Activated naive CD4-positive, alpha-beta T cell treated with anti-CD3 and anti-CD28 coated beads, Interleukin-2, amount 50 U/mL, for 24 hours (primary cell): ENCODE measurements around the gene KRT17.
"Not testable (repeated sequence)": the region's sequence is repeated elsewhere in the genome, so short reads cannot be mapped to it uniquely, and the experiment has no call there.

Source experiments
- H3K27ac Mint-ChIP-seq: one replicate; pipeline ENCODE4 v1.8.0; 2021; ENCODE audit warnings: mild to moderate bottlenecking, mixed read lengths
- H3K27me3 Mint-ChIP-seq: one replicate; pipeline ENCODE4 v1.8.0; 2021; ENCODE audit warnings: mixed read lengths
- H3K36me3 Mint-ChIP-seq: one replicate; pipeline ENCODE4 v1.8.0; 2021; ENCODE audit warnings: mixed read lengths
- H3K4me1 Mint-ChIP-seq: one replicate; pipeline ENCODE4 v1.8.0; 2021; ENCODE audit warnings: mixed read lengths
- H3K4me3 Mint-ChIP-seq: one replicate; pipeline ENCODE4 v1.8.0; 2021; ENCODE audit warnings: mild to moderate bottlenecking, mixed read lengths
- H3K9me3 Mint-ChIP-seq: one replicate; pipeline ENCODE4 v1.8.0; 2021; ENCODE audit warnings: mixed read lengths

The KRT17 gene

GRCh38 chr17:41602524-41602923 lies 21.9 kb downstream of the KRT17 start:
- Mint-ChIP-seq H3K9me3 (peaks cover 13% of the 10 kb centered on the region), H3K27me3 (peaks cover 18% of the 10 kb centered on the region)

DNA sequence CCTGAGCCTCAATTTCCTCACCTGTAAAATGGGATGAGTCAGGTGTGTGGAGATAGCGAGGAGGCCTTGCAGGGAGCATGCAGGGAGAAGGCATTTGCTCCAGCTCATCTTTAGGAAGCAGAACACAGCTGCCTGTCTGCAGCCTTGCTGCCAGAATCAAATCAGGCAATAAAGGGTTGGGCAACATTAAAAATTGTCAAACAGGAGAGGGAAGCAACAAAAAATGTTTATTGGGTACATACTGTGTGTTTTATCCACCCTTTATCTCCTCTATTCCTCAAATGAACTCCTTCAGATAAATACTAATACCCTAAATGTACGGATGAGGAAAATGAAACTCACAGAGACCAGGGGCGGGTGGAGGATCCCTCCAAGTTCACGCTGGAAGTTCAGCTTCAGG lies 24.1 kb downstream of the KRT17 start:
- H3K4me3 Mint-ChIP-seq: no peak overlapping the region
- H3K36me3 Mint-ChIP-seq: no peaks in the 10 kb centered on the region
- H3K9me3 Mint-ChIP-seq: no peaks in the 10 kb centered on the region
- H3K27me3 Mint-ChIP-seq: peaks cover 5% of the 10 kb centered on the region
- no peaks in the 10 kb centered on the region for H3K4me1 Mint-ChIP-seq
- no peak overlapping the region for H3K27ac Mint-ChIP-seq

More at GRCh38 chr17:41602524-41602923, 21.9 kb downstream of the KRT17 start:
- peaks cover 8% of the 10 kb centered on the region for H3K36me3 Mint-ChIP-seq
- H3K27ac Mint-ChIP-seq: no peak overlapping the region
- H3K4me1 Mint-ChIP-seq: no peaks in the 10 kb centered on the region
- no peak overlapping the region for H3K4me3 Mint-ChIP-seq

- no peaks in the 10 kb centered on the region for H3K4me1 Mint-ChIP-seq
- no peaks in the 10 kb centered on the region for H3K9me3 Mint-ChIP-seq
- H3K36me3 Mint-ChIP-seq: no peaks in the 10 kb centered on the region
- H3K27ac Mint-ChIP-seq: no peak overlapping the region
- H3K4me3 Mint-ChIP-seq: no peak overlapping the region
- peaks cover 3% of the 10 kb centered on the region for H3K27me3 Mint-ChIP-seq
Measured at GRCh38 chr17:41599680-41600079, 24.7 kb downstream of the KRT17 start.

DNA sequence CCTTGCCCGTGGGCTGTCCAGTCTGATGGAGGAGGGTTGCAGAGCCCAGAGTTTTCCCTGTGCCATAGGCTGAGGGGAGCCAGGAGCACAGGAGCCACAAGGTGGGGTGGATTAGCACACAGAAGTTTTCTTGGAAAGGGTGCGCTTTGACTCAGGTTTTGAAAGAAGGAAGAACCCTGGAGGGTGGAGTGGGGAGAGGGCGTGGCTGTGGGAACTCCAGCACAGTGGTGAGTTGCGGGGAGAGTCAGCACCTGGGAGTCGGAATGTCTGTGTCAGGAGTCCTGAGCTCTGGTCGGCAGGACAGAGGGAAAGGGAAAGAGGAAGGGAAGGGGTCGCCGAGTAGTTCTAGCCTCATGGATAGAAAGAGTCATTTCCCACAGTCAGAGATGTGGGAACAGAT lies 28.8 kb downstream of the KRT17 start:
- H3K9me3 Mint-ChIP-seq: no peaks in the 10 kb centered on the region
- peaks cover 2% of the 10 kb centered on the region for H3K27me3 Mint-ChIP-seq
- no peak overlapping the region for H3K4me3 Mint-ChIP-seq
- no peak overlapping the region for H3K27ac Mint-ChIP-seq
- H3K4me1 Mint-ChIP-seq: no peaks in the 10 kb centered on the region
- no peaks in the 10 kb centered on the region for H3K36me3 Mint-ChIP-seq

DNA sequence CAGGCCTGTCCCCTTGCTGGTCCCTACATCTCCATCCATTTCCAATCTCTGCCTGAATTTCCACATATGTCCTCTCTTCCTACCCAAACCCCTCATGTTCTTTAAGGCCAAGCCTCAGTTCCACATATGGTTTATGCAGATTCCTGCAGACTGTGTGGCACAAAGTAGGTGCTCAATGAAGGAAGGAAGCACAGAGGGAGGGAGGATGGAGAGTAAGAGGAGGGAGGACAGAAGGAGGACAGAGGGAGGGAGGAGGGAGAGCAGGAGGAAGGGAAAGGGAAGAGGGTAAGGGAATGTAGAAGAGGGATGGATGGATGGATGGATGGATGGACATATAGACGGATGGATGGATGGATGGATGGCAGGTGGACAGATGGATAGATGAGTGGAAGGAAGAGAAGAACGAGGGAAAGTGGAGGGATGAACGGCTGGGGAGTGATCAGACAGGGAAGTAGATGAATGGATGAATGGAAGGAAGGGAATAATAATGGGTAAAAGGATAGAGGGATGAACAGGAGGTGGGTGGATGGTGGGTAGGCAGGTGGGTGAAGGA lies 29.9 kb downstream of the KRT17 start:
- H3K36me3 Mint-ChIP-seq: no peaks in the 10 kb centered on the region
- H3K9me3 Mint-ChIP-seq: no peaks in the 10 kb centered on the region
- no peak overlapping the region for H3K4me3 Mint-ChIP-seq

GRCh38 chr17:41593306-41593981 lies 30.9 kb downstream of the KRT17 start:
- Mint-ChIP-seq H3K4me3 (no peak overlapping the region), H3K9me3 (no peaks in the 10 kb centered on the region), H3K36me3 (no peaks in the 10 kb centered on the region), H3K27ac (no peak overlapping the region), H3K27me3 (peaks cover 3% of the 10 kb centered on the region), H3K4me1 (no peaks in the 10 kb centered on the region)

More for the DNA sequence above, 29.9 kb downstream of the KRT17 start:
- H3K27me3 Mint-ChIP-seq: peaks cover 3% of the 10 kb centered on the region
- no peaks in the 10 kb centered on the region for H3K4me1 Mint-ChIP-seq
- H3K27ac Mint-ChIP-seq: no peak overlapping the region

DNA sequence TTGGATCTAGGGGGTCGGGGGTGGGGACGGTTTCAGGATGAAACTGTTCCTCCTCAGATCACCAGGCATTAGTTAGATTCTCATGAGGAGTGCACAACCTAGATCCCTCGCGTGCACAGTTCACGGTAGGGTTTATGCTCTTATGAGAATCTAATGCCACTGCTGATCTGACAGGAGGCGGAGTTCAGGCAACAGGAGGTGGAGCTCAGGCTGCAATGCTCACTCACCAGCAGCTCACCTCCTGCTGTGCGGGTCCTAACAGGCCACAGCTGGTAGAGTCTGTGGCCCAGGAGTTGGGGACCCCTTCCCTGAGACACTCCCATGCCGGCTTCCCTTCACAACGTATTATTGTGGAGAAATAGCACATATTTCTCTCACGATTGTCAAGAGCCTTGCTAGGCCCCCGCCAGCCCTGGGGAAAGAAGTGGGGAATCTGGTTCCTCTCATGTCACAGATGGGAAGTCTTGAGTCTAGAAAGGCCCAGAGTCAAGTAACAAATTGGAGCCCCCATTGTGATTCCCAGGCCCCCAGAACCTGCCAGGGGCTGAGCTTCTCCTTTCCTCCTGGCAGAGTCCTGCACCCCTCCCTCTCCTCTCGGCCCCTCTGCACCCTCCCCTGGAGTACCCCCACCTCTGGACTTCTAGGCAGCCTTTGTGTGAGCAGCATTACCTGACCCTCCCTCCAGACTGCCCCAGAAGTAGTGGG lies 31.6 kb downstream of the KRT17 start:
- Mint-ChIP-seq H3K27ac (no peak overlapping the region), H3K9me3 (no peaks in the 10 kb centered on the region), H3K36me3 (no peaks in the 10 kb centered on the region), H3K4me3 (no peak overlapping the region), H3K4me1 (no peaks in the 10 kb centered on the region), H3K27me3 (peaks cover 3% of the 10 kb centered on the region)

DNA sequence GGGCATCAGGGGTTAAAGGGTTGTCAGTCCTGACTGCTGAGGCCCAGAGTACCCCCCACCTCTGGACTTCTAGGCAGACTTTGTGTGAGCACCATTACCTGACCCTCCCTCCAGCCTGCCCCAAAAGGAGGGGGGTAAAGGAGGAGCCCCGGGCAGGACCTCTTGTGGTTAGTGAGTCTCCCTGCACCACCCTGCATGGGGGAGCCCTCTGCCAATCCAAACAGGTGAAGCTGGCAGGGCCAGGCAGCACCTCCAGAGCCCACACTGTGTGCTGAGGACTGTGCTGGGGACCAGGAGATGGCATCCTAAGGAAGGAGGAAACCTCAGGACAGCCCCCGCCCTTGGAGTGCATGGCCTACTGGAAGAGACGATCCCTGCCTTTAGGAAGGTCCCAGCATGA lies 35.1 kb downstream of the KRT17 start:
- Mint-ChIP-seq H3K27me3 (peaks cover 3% of the 10 kb centered on the region), H3K36me3 (no peaks in the 10 kb centered on the region), H3K27ac (no peak overlapping the region), H3K4me3 (no peak overlapping the region), H3K4me1 (no peaks in the 10 kb centered on the region), H3K9me3 (no peaks in the 10 kb centered on the region)

GRCh38 chr17:41588126-41588810 lies 36.1 kb downstream of the KRT17 start:
- Mint-ChIP-seq H3K4me3 (no peak overlapping the region), H3K9me3 (no peaks in the 10 kb centered on the region), H3K36me3 (no peaks in the 10 kb centered on the region), H3K27me3 (peaks cover 4% of the 10 kb centered on the region), H3K27ac (no peak overlapping the region), H3K4me1 (no peaks in the 10 kb centered on the region)

- H3K36me3 Mint-ChIP-seq: no peaks in the 10 kb centered on the region
- no peaks in the 10 kb centered on the region for H3K4me1 Mint-ChIP-seq
- H3K27ac Mint-ChIP-seq: no peak within 1 kb of the TSS
- no peaks in the 10 kb centered on the region for H3K9me3 Mint-ChIP-seq
- H3K4me3 Mint-ChIP-seq: no peak within 1 kb of the TSS
- H3K27me3 Mint-ChIP-seq: peaks cover 4% of the 10 kb centered on the region
Measured at GRCh38 chr17:41586863-41587495, 37.4 kb downstream of the KRT17 start, which contains the start of gene KRT14. KRT14 (minus strand) TSS chr17:41586895; CDS start chr17:41586834, 61 bp downstream.

GRCh38 chr17:41585301-41586056 lies 38.9 kb downstream of the KRT17 start:
- H3K4me3 Mint-ChIP-seq: no peak overlapping the region
- peaks cover 4% of the 10 kb centered on the region for H3K27me3 Mint-ChIP-seq
- no peak overlapping the region for H3K27ac Mint-ChIP-seq
- H3K4me1 Mint-ChIP-seq: no peaks in the 10 kb centered on the region
- H3K36me3 Mint-ChIP-seq: no peaks in the 10 kb centered on the region
- H3K9me3 Mint-ChIP-seq: no peaks in the 10 kb centered on the region

DNA sequence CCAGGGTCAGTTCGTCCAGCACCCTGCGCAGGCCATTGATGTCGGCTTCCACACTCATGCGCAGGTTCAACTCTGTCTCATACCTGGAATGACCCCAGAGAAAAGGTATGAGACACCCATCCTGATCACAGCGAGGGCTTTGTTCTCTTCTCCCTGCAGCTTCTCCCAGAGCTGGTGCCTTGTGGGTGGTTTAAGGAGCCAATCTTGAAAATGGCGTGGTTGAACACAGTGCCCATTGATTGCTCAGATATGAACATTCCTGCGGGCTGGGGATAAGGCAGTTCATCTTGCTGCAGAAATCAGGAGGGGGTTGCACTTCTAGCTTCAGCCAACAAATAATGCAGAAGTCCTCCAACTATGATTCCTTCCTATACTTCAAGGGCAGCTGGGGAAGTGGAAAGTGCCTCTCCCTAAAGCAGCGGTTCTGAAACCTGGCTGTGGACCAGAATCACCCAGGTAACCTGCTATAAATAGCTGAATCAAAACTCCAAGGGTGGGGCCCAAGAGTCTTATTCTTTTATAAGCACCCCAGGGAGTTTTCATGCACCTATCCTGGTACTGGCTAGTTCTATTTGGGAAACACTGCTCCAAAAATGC lies 39.9 kb downstream of the KRT17 start:
- H3K9me3 Mint-ChIP-seq, H3K27me3 Mint-ChIP-seq, H3K36me3 Mint-ChIP-seq, H3K4me3 Mint-ChIP-seq, H3K27ac Mint-ChIP-seq, H3K4me1 Mint-ChIP-seq: not testable (repeated sequence)

DNA sequence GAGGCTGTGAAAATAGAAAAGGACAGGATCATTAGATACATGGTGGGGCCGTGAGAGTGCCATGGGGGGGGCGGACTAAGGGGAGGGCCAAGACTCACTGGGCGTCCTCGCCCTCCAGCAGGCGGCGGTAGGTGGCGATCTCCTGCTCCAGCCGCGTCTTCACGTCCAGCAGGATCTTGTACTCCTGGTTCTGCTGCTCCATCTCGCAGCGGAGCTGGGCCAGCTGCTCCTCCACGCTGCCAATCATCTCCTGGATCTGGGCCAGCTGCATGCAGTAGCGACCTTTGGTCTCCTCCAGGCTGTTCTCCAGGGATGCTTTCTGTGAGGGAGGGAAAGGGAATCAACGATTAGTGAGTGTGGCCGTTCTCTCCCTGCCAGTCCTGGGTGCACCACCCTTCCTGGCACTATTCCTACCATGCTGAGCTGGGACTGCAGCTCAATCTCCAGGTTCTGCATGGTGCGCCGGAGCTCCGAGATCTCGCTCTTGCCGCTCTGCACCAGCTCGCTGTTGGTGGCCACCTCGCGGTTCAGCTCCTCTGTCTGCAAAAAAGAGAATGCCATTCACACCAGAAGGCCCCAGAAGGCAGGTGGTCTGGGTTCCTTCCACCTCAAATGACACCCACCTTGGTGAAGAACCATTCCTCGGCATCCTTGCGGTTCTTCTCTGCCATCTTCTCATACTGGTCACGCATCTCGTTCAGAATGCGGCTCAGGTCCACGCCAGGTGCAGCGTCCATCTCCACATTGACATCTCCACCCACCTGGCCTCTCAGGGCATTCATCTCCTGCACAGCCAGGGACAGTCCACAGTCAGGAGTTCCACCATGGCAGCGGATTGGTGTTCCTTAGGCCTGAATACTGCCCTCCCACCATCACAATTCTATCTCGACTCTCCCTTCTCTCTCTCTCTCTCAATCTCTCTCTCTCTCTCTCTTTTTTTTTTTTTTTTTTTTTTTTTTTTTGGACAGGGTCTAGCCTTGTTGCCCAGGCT lies 40.9 kb downstream of the KRT17 start:
- H3K27ac Mint-ChIP-seq: no peak overlapping the region
- H3K27me3 Mint-ChIP-seq: peaks cover 8% of the 10 kb centered on the region
- H3K4me3 Mint-ChIP-seq: no peak overlapping the region
- H3K9me3 Mint-ChIP-seq: no peaks in the 10 kb centered on the region
- H3K36me3 Mint-ChIP-seq: no peaks in the 10 kb centered on the region
- no peaks in the 10 kb centered on the region for H3K4me1 Mint-ChIP-seq
